GM12864 (cell line): ENCODE measurements around the gene CASS4.

Experiments used
- DNase-seq: peaks from one replicate; pipeline ENCODE4 v3.0.0-alpha.2; 2011; ENCODE audit warnings: low read depth
- H3K4me3 ChIP-seq: 2 replicates; pipeline ENCODE4 v1.5.1; 2011; ENCODE audit warnings: mild to moderate bottlenecking, low read depth, low read length, control low read depth
- CTCF ChIP-seq: IDR thresholded peaks from 2 replicates; pipeline ENCODE4 v1.5.1; 2011; ENCODE audit warnings: low read depth, mild to moderate bottlenecking, moderate library complexity, low read length, control low read depth, inconsistent platforms; ENCODE audit errors: missing control alignments

CASS4 gene

GRCh38 chr20:56451056-56451765 is 39.2 kb downstream of the CASS4 start:
- DNase-seq = no peak
- no peak for TF ChIP-seq CTCF
- no peak overlapping the region for H3K4me3 ChIP-seq

- DNase-seq = peak; percentile 34
- no peak overlapping the region for H3K4me3 ChIP-seq
- no peak for TF ChIP-seq CTCF
Measured at GRCh38 chr20:56453352-56453751, 41.3 kb downstream of the CASS4 start.

GRCh38 chr20:56454754-56455153 is 42.7 kb downstream of the CASS4 start:
- TF ChIP-seq CTCF = no peak
- no peak for DNase-seq
- H3K4me3 ChIP-seq = no peak overlapping the region

- TF ChIP-seq CTCF = no peak
- DNase-seq = no peak
- no peak overlapping the region for H3K4me3 ChIP-seq
Measured at GRCh38 chr20:56458206-56458821, 46.3 kb downstream of the CASS4 start.

GRCh38 chr20:56460459-56460858 is 48.4 kb downstream of the CASS4 start:
- no peak for DNase-seq
- TF ChIP-seq CTCF = no peak
- H3K4me3 ChIP-seq = no peak overlapping the region

- no peak for DNase-seq
- TF ChIP-seq CTCF = no peak
- H3K4me3 ChIP-seq = no peak overlapping the region
Measured at GRCh38 chr20:56461576-56461975, 49.5 kb downstream of the CASS4 start.

GRCh38 chr20:56463428-56463827 is 51.4 kb downstream of the CASS4 start:
- H3K4me3 ChIP-seq = no peak overlapping the region
- no peak for DNase-seq
- no peak for TF ChIP-seq CTCF
